Gastroesophageal sphincter (tissue), 4 donors: ENCODE results near the gene NTRK1. TPM values are rescaled to one million over a fixed set of nuclear protein-coding genes. Genes with fewer than 3 reads are reported as not detected.

ENCODE experiments used
- ATAC-seq: fragments of 150-250 bp; one replicate; pipeline ENCODE4 v1.9.1; 2016; ENCODE audit warnings: mild to moderate bottlenecking, moderate library complexity
- H3K27ac ChIP-seq, 4 donors: fragments of 200-600 bp; sonication (generic) in 3 of 4; 1 replicate in 3 of 4; 2 replicates in 1 of 4; pipeline ENCODE4 v1.5.1; 2016 to 2019
- H3K27me3 ChIP-seq: fragments of 200-600 bp; sonication (generic); one replicate; pipeline ENCODE4 v1.5.1; 2019
- H3K36me3 ChIP-seq, 2 donors: fragments of 200-600 bp; sonication (generic); one replicate each; pipeline ENCODE4 v1.5.1; 2019; ENCODE audit warnings: control low read depth in 1 of 2
- H3K4me1 ChIP-seq, 3 donors: fragments of 200-600 bp; sonication (generic); 1 replicate in 2 of 3; 2 replicates in 1 of 3; pipeline ENCODE4 v1.5.1; 2016 to 2019; ENCODE audit warnings: control low read depth in 2 of 3
- H3K4me3 ChIP-seq, 2 donors: fragments of 200-600 bp; sonication (generic); one replicate each; pipeline ENCODE4 v1.5.1; 2019; ENCODE audit warnings: mild to moderate bottlenecking in 1 of 2, moderate library complexity in 1 of 2
- H3K9me3 ChIP-seq, 3 donors: fragments of 200-600 bp; sonication (generic); one replicate each; pipeline ENCODE4 v1.5.1; 2017 to 2019; ENCODE audit warnings: control low read depth in 2 of 3
- EP300 ChIP-seq: sonication (generic); formaldehyde crosslinking; IDR thresholded peaks from one replicate; pipeline ENCODE4 v1.6.1; 2017; ENCODE audit warnings: antibody characterized with exemption, mild to moderate bottlenecking
- POLR2A ChIP-seq, 2 donors: fragments of 450-650 bp; IDR thresholded peaks; one replicate each; pipeline ENCODE4 v1.6.1; 2017; ENCODE audit warnings: antibody characterized with exemption in 2 of 2, mild to moderate bottlenecking in 2 of 2, moderate library complexity in 1 of 2
- POLR2AphosphoS5 ChIP-seq: sonication (generic); formaldehyde crosslinking; IDR thresholded peaks from one replicate; pipeline ENCODE4 v1.6.1; 2017; ENCODE audit warnings: antibody characterized with exemption
- WGBS, 2 donors: methylation state at CpG; one replicate each; pipeline ENCODE4 v1.1.5; 2018; ENCODE audit warnings: low coverage in 1 of 2; 5-methylcytosine and 5-hydroxymethylcytosine counted together
- total RNA-seq, 4 donors: library from RNA; depleted of rRNA; stranded (reverse); fragments of >200 nt; gene quantifications; one replicate each; pipeline ENCODE4 v1.1.0, GENCODE V29; 2016
- TF ChIP-seq, protein P1 (sequence below), 4 experiments: fragments of 200-600 bp in 2 of 4; fragments of 450-650 bp in 2 of 4; sonication (generic) in 1 of 4; IDR thresholded peaks; one replicate each; pipeline ENCODE4 v1.5.1; 2017 to 2019; ENCODE audit warnings: antibody characterized with exemption in 4 of 4, mild to moderate bottlenecking in 2 of 4, moderate library complexity in 2 of 4

NTRK1 gene
- total RNA-seq, 4 donors from 2014 or later: 0.23 to 4.4 (median 0.72) TPM

DNA sequence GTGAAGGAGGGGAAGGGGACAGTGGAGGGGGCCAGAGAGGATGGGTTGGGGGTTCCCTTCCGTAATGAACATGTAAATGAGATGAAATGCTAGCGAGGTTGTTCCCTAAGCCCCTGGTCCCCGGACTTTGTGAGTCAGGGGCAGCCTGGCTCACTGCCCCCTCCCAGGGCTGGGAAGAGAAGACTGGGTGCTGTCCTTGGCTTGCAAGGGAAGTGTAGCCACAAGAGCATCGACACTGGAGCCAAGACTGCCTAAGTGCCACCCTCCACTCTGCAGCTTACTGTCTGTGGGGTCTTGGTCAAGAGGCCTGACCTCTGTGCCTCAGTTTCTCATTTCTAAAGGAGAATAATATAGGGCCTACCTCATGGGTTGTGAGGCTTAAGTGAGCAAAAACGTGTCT is 33.3 kb downstream of the NTRK1 start:
- ATAC-seq: no peak
- no peaks in the 10 kb centered on the region for H3K9me3 ChIP-seq
- H3K4me1 ChIP-seq: peaks cover 0 to 72% (median 12%) of the 10 kb centered on the region in 3 donors
- TF ChIP-seq POLR2A (IDR thresholded peaks at IDR 0.05): no peak
- TF ChIP-seq, protein P1, sequence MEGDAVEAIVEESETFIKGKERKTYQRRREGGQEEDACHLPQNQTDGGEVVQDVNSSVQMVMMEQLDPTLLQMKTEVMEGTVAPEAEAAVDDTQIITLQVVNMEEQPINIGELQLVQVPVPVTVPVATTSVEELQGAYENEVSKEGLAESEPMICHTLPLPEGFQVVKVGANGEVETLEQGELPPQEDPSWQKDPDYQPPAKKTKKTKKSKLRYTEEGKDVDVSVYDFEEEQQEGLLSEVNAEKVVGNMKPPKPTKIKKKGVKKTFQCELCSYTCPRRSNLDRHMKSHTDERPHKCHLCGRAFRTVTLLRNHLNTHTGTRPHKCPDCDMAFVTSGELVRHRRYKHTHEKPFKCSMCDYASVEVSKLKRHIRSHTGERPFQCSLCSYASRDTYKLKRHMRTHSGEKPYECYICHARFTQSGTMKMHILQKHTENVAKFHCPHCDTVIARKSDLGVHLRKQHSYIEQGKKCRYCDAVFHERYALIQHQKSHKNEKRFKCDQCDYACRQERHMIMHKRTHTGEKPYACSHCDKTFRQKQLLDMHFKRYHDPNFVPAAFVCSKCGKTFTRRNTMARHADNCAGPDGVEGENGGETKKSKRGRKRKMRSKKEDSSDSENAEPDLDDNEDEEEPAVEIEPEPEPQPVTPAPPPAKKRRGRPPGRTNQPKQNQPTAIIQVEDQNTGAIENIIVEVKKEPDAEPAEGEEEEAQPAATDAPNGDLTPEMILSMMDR (IDR thresholded peaks at IDR 0.05): no peak
- TF ChIP-seq POLR2AphosphoS5: no peak
- TF ChIP-seq EP300: no peak
- H3K4me3 ChIP-seq: peak overlapping the region; percentile 18 to 58
- H3K27me3 ChIP-seq: peaks cover 54% of the 10 kb centered on the region
- WGBS, 2 donors: 0% methylated on average over 1 of the region's 5 CpGs; no CpG with 5 or more reads in 1 of the 2 donors
- H3K36me3 ChIP-seq: no peaks in the 10 kb centered on the region
- H3K27ac ChIP-seq: peak overlapping the region; percentile 22 to 90 (median 84)

DNA sequence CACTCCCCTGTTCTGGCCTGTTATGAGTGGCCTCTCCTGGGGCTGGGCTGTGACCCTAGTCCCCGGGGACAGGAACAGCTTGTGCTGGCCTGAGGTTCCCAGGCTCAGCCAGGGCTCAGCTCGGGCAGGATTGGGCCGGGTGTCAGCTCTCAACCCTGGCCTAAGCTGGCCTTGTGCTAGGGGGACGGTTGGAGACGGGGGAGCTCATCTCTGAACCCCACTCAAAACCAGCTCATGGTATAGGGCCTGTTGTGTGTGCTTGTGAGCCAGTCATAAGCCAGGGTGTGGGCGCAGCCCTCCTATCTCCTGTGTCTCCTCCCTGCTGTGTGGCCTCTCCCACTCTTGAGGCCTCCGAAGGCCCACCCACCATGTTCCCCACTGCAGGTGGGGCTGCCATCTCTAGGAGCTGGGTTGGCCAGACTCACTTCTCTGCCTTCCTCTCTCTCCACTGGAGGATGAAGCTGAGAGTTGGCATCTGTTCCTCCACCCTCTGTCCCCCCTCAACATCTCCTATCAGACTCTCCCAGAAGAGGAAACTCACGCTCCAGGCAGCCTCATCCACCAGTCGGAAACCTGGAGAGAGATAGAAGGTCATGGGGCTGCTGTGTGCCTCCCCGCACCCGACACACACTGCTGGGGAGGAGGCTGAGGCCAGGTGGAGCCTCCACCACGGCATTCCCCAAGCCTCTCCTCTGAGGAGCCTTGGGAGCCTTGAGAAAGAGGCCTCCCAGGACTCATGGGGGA is 34.2 kb downstream of the NTRK1 start:
- H3K4me1 ChIP-seq: peaks cover 0 to 81% (median 12%) of the 10 kb centered on the region in 3 donors
- no peaks in the 10 kb centered on the region for H3K36me3 ChIP-seq
- peak overlapping the region; percentile 11 to 90 (median 84) for H3K27ac ChIP-seq
- no peaks in the 10 kb centered on the region for H3K9me3 ChIP-seq
- WGBS, 2 donors: 68 to 80% methylated on average over 2 to 4 of the region's 12 CpGs
- no peak for TF ChIP-seq EP300
- TF ChIP-seq, protein P1 (IDR thresholded peaks at IDR 0.05): no peak
- no peak for TF ChIP-seq POLR2AphosphoS5
- TF ChIP-seq POLR2A (IDR thresholded peaks at IDR 0.05): no peak
- no peak for ATAC-seq
- H3K27me3 ChIP-seq: peaks cover 62% of the 10 kb centered on the region
- peak overlapping the region in 1 of 2 donors; percentile 58 for H3K4me3 ChIP-seq

DNA sequence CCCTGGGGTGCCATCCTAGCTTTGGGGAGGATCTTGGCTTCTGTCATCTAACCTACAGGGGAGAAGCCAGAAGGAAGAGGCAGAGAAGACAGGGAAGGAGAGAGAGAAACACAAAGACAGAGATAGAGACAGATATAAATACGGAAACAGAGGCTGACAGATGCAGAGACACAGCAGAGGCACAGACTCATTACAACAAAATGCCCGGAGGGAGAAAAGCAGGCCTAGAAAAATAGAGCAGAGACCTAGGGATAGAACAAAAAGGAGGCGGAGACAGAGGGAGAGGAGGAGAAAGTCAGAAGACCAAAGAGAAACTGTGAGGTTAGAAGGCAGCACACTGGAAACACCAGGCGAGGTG is 34.8 kb downstream of the NTRK1 start:
- H3K27me3 ChIP-seq: peaks cover 68% of the 10 kb centered on the region
- peak overlapping the region in 1 of 2 donors; percentile 58 for H3K4me3 ChIP-seq
- peak overlapping the region; percentile 11 to 90 (median 84) for H3K27ac ChIP-seq
- no peaks in the 10 kb centered on the region for H3K36me3 ChIP-seq
- peaks cover 0 to 86% (median 12%) of the 10 kb centered on the region in 3 donors for H3K4me1 ChIP-seq
- no peak for ATAC-seq
- no peak for TF ChIP-seq POLR2AphosphoS5
- TF ChIP-seq, protein P1 (IDR thresholded peaks at IDR 0.05): no peak
- no peak for TF ChIP-seq POLR2A (IDR thresholded peaks at IDR 0.05)
- TF ChIP-seq EP300: no peak
- H3K9me3 ChIP-seq: no peaks in the 10 kb centered on the region
- 60% methylated on average over 4 of the region's 4 CpGs; no CpG with 5 or more reads in 1 of the 2 donors for WGBS, 2 donors

DNA sequence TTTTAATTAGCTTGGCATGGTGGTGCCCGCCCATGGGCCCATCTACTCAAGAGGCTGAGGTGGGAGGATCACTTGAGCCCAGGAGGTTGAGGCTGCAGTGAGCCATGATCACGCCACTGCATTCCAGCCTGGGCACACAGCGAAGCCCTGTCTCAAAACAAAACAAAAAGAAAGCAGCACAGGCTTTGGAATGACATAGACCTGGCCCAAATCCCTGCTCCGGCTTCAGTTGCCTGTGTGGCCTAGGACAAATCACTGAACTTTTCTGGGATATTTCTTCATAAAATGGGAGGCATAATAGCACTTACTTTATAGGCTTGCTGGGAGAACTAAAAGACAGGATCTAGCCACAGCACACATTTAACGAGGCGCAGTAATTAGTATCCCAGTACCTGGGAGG is 35.3 kb downstream of the NTRK1 start:
- peaks cover 0 to 91% (median 17%) of the 10 kb centered on the region in 3 donors for H3K4me1 ChIP-seq
- H3K27me3 ChIP-seq: peaks cover 73% of the 10 kb centered on the region
- peak overlapping the region in 3 of 4 donors; percentile 83 to 90 (median 86) for H3K27ac ChIP-seq
- peak overlapping the region in 1 of 2 donors; percentile 8 for H3K4me3 ChIP-seq
- no peaks in the 10 kb centered on the region for H3K36me3 ChIP-seq
- H3K9me3 ChIP-seq: no peaks in the 10 kb centered on the region
- no peak for ATAC-seq
- 81 to 90% methylated on average over 3 to 6 of the region's 6 CpGs for WGBS, 2 donors
- TF ChIP-seq POLR2A (IDR thresholded peaks at IDR 0.05) (no peak), POLR2AphosphoS5 (no peak), EP300 (no peak)

DNA sequence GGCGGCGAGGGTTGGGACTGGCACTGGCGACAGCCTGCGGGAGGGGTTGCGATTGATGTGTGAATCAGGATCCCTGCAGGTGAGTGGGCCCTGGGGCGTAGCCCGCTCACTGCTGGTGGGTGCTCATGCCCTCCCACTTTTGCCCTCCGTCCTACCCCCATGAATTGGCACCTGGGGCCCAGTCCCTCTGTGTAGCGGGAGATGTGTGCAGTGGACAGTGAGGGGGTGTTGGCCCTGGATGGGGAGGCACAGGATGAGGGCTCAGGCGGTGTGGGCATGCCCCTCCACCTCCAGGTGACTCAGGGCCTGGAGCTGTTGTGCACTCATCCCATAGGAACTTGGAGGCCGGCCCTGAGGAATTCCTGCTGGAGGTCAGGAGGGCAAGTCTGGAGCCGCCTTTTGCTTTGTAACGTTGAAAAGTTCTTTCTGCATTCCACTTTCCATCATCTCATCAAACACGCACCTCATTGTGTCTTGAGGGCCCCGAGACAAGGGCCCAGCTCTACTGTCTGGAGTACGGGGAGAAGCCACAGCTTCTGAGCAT is 35.9 kb downstream of the NTRK1 start:
- TF ChIP-seq POLR2A (IDR thresholded peaks at IDR 0.05): no peak
- TF ChIP-seq EP300: no peak
- TF ChIP-seq POLR2AphosphoS5: no peak
- TF ChIP-seq, protein P1 (IDR thresholded peaks at IDR 0.05): no peak
- whole genome bisulfite sequencing, 2 donors: 73 to 75% methylated on average over 5 of the region's 16 CpGs
- Histone ChIP-seq H3K27me3 (peaks cover 79% of the 10 kb centered on the region), H3K4me1 (peaks cover 0 to 98% (median 23%) of the 10 kb centered on the region in 3 donors), H3K4me3 (peak overlapping the region in 1 of 2 donors; percentile 8), H3K36me3 (no peaks in the 10 kb centered on the region), H3K9me3 (no peaks in the 10 kb centered on the region), H3K27ac (peak overlapping the region in 3 of 4 donors; percentile 83 to 90 (median 86))
- no peak for ATAC-seq
